K562 (cell line): Measurements from ENCODE around the gene RRM2. TPM values are rescaled to one million over a fixed set of nuclear protein-coding genes. Genes with fewer than 3 reads are reported as not detected.

Experiments used
- ATAC-seq: fragments of 200-7000 bp; cut with Tn5 transposase; 3 replicates; pipeline ENCODE4 v1.9.1; 2020; ENCODE audit warnings: moderate library complexity
- BruUV-seq: library from RNA; stranded (reverse); fragments of 400-500 nt; replicated peaks from 2 replicates; lab custom pipeline; 2021; lab: Mats Ljungman, UMichigan
- CTCF ChIA-PET: fragments of 300-600 bp; formaldehyde crosslinking; extraction: SDS; loops from one replicate; lab custom pipeline; 2021; ENCODE audit warnings: low intra/inter-chr PET ratio; lab: Yijun Ruan, JAX
- POLR2A ChIA-PET: fragments of 300-600, 350-650 bp; sonication (Branson Sonifier 250); formaldehyde crosslinking; extraction: SDS; loops from one replicate; lab custom pipeline; 2021; ENCODE audit warnings: antibody characterized with exemption, inconsistent platforms; lab: Yijun Ruan, JAX
- DNase-seq, 4 experiments: peaks; one replicate each; pipeline versions ENCODE4 v3.0.0 to v3.0.0-alpha.2; 2011 to 2018; ENCODE audit warnings: low spot score in 3 of 4, mixed read lengths in 3 of 4; ENCODE audit errors: extremely low read depth in 1 of 4
- FAIRE-seq: peaks from 2 replicates; lab custom pipeline; 2011; peaks lifted over from hg19 to GRCh38; lab: Jason Lieb, UNC
- H2AFZ ChIP-seq: 2 replicates; pipeline ENCODE4 v1.6.0; 2011; ENCODE audit warnings: low read depth, low read length, control low read depth, inconsistent platforms
- H3K27ac ChIP-seq: fragments of 200-600 bp; 3 replicates; pipeline ENCODE4 v1.8.0; 2011; ENCODE audit warnings: low read depth, mild to moderate bottlenecking, control low read depth, inconsistent platforms, low read length, moderate library complexity, mixed read lengths; ENCODE audit errors: extremely low read depth
- H3K27me3 ChIP-seq, 2 experiments: fragments of 300-600 bp in 1 of 2; 2 replicates in 1 of 2; 3 replicates in 1 of 2; pipeline versions ENCODE4 v1.6.0 to v1.8.0; 2011; ENCODE audit warnings: inconsistent platforms in 2 of 2, low read length in 2 of 2, mild to moderate bottlenecking in 1 of 2, mixed read lengths in 1 of 2, moderate library complexity in 1 of 2; ENCODE audit not compliant: control insufficient read depth in 2 of 2, insufficient read depth in 2 of 2
- H3K36me3 ChIP-seq: fragments of 300-600 bp; 3 replicates; pipeline ENCODE4 v1.8.0; 2011; ENCODE audit warnings: mild to moderate bottlenecking, low read length, inconsistent platforms; ENCODE audit not compliant: control insufficient read depth, insufficient read depth
- H3K4me1 ChIP-seq, 2 experiments: fragments of 200-600 bp in 1 of 2; replicated peaks in 1 of 2; 2 replicates in 1 of 2; 3 replicates in 1 of 2; pipeline versions ENCODE4 v1.5.1 to v1.8.0; 2011; ENCODE audit warnings: inconsistent platforms in 2 of 2, low read length in 2 of 2, mild to moderate bottlenecking in 1 of 2, mixed read lengths in 1 of 2, moderate library complexity in 1 of 2; ENCODE audit not compliant: control insufficient read depth in 2 of 2, insufficient read depth in 2 of 2
- H3K4me2 ChIP-seq: 2 replicates; pipeline ENCODE4 v1.6.1; 2011; ENCODE audit warnings: low read length, control low read depth, inconsistent platforms, mixed read lengths; ENCODE audit not compliant: insufficient read depth
- H3K4me3 ChIP-seq: fragments of 200-600 bp; sonication (generic), shearing (Covaris generic); 2 replicates; pipeline ENCODE4 v1.5.1; 2016; ENCODE audit warnings: control low read depth, inconsistent platforms
- H3K79me2 ChIP-seq: fragments of 200-600 bp; 3 replicates; pipeline ENCODE4 v1.8.0; 2011; ENCODE audit warnings: low read length, inconsistent platforms; ENCODE audit not compliant: control insufficient read depth, insufficient read depth
- H3K9ac ChIP-seq, 2 experiments: 2 replicates each; pipeline versions ENCODE4 v1.6.0 to v1.6.1; 2011; ENCODE audit warnings: low read depth in 2 of 2, low read length in 2 of 2, control low read depth in 1 of 2, inconsistent platforms in 1 of 2, mild to moderate bottlenecking in 1 of 2, mixed read lengths in 1 of 2; ENCODE audit not compliant: insufficient read depth in 1 of 2
- H3K9me1 ChIP-seq: one replicate; pipeline ENCODE4 v1.6.0; 2011; ENCODE audit warnings: inconsistent platforms, mild to moderate bottlenecking, low read length, moderate library complexity; ENCODE audit not compliant: control insufficient read depth, insufficient read depth
- H3K9me3 ChIP-seq: replicated peaks from 2 replicates; pipeline ENCODE4 v1.5.1; 2011; ENCODE audit warnings: low read depth, low read length, inconsistent platforms; ENCODE audit not compliant: control insufficient read depth, insufficient read depth
- H4K20me1 ChIP-seq: replicated peaks from 2 replicates; pipeline ENCODE4 v1.6.1; 2011; ENCODE audit warnings: low read length, inconsistent platforms, mixed read lengths; ENCODE audit not compliant: control insufficient read depth, insufficient read depth
- DIDO1 ChIP-seq: fragments of 450-650 bp; IDR thresholded peaks from 2 replicates; pipeline ENCODE4 v1.6.1; 2016; ENCODE audit warnings: low read depth, missing biosample characterization, missing genetic modification characterization
- GATAD2A ChIP-seq: fragments of 450-650 bp; IDR thresholded peaks from 2 replicates; pipeline ENCODE4 v1.6.1; 2017
- MCM5 ChIP-seq: fragments of 450-650 bp; IDR thresholded peaks from 2 replicates; pipeline ENCODE4 v1.6.1; 2016; ENCODE audit warnings: low read depth
- MED1 ChIP-seq: sonication (generic); formaldehyde crosslinking; IDR thresholded peaks from 2 replicates; pipeline ENCODE4 v1.8.1; 2023; ENCODE audit warnings: missing genetic modification reagents, borderline replicate concordance
- NCOA2 ChIP-seq, 2 experiments: fragments of 450-650 bp; IDR thresholded peaks; 2 replicates each; pipeline ENCODE4 v1.6.1; 2018; ENCODE audit warnings: mild to moderate bottlenecking in 2 of 2, moderate library complexity in 1 of 2; ENCODE audit not compliant: partially characterized antibody in 2 of 2
- RBM22 ChIP-seq: fragments of 200-400 bp; formaldehyde crosslinking; IDR thresholded peaks from 2 replicates; pipeline ENCODE4 v1.6.1; 2018; ENCODE audit warnings: low read length, low read depth; ENCODE audit not compliant: poor library complexity, severe bottlenecking
- RHOXF2B ChIP-seq: fragments of 250-450 bp; sonication (Bioruptor Pico); conservative IDR thresholded peaks from 2 replicates; pipeline ENCODE4 v1.5.1; 2021
- SAP30 ChIP-seq: fragments of 200-600 bp; sonication (generic); IDR thresholded peaks from 2 replicates; pipeline ENCODE4 v1.6.1; 2012; ENCODE audit warnings: borderline replicate concordance, low read depth, mild to moderate bottlenecking, moderate library complexity, low read length, control low read depth, inconsistent platforms; ENCODE audit not compliant: insufficient read depth, poor library complexity, severe bottlenecking
- SMARCA5 ChIP-seq: fragments of 450-650 bp; IDR thresholded peaks from 2 replicates; pipeline ENCODE4 v1.6.1; 2016
- SRSF3 ChIP-seq: fragments of 200-400 bp; formaldehyde crosslinking; IDR thresholded peaks from 2 replicates; pipeline ENCODE4 v1.6.1; 2016; ENCODE audit warnings: mild to moderate bottlenecking, low read length, moderate library complexity; ENCODE audit not compliant: insufficient read depth
- TCF3 ChIP-seq: sonication (generic); formaldehyde crosslinking; IDR thresholded peaks from 2 replicates; pipeline ENCODE4 v1.4.0; 2020; ENCODE audit warnings: mild to moderate bottlenecking, missing genetic modification reagents
- ZFP36 ChIP-seq: fragments of 150-350 bp; IDR thresholded peaks from 2 replicates; pipeline ENCODE4 v1.6.1; 2018; ENCODE audit warnings: low read length, low read depth; ENCODE audit not compliant: partially characterized antibody
- ZHX1 ChIP-seq: fragments of 150-350 bp; conservative IDR thresholded peaks from 2 replicates; pipeline ENCODE4 v1.6.1; 2014; ENCODE audit warnings: low read length
- ZNF174 ChIP-seq: fragments of 250-450 bp; sonication (Bioruptor Pico); IDR thresholded peaks from 2 replicates; pipeline ENCODE4 v1.4.0; 2020; ENCODE audit warnings: mild to moderate bottlenecking
- ZNF239 ChIP-seq: fragments of 250-450 bp; sonication (Bioruptor Pico); IDR thresholded peaks from 2 replicates; pipeline ENCODE4 v1.4.0; 2020; ENCODE audit warnings: mild to moderate bottlenecking
- WGBS: fragments of 100-300 bp; shearing (Covaris generic); methylation state at CpG from one replicate; pipeline ENCODE4 v1.1.6; 2016; ENCODE audit warnings: low coverage, mixed read lengths; ENCODE audit not compliant: insufficient coverage; ENCODE audit errors: missing lambda C conversion rate; 5-methylcytosine and 5-hydroxymethylcytosine counted together
- in situ Hi-C: fragments of 300-500 bp; cut with MboI; formaldehyde crosslinking; loops from 4 replicates; pipeline ENCODE4 v1.15.0; 2018; ENCODE audit warnings: inconsistent platforms, mixed read lengths
- intact Hi-C: fragments of 100-400 bp; cut with micrococcal nuclease; formaldehyde crosslinking; loops from 2 replicates; pipeline ENCODE4 v1.14.2; 2022
- polyA plus RNA-seq, 8 experiments: library from polyadenylated mRNA; depleted of rRNA in 4 of 8; stranded (reverse) in 5 of 8; unstranded in 3 of 8; fragments of >200 nt; fragmentation: Nextera tagmentation in 2 of 8; fragmentation: Illumina TruSeq in 1 of 8; extraction: Ambion mirVana in 2 of 8; extraction: Trizol in 1 of 8; gene quantifications; 2 replicates each; pipeline versions ENCODE4 v1.2.1 to v1.2.3, GENCODE V29; 2011 to 2014; ENCODE audit warnings: inconsistent platforms in 1 of 8, missing spikeins in 1 of 8
- total RNA-seq, 7 experiments: library from RNA; depleted of rRNA in 6 of 7; stranded (reverse); fragments of >200 nt in 6 of 7; fragmentation: Illumina TruSeq in 2 of 7; extraction: Trizol in 2 of 7; gene quantifications; 2 replicates each; pipeline versions ENCODE4 v1.2.1 to v1.2.3, GENCODE V29; 2011 to 2021; ENCODE audit warnings: low replicate concordance in 1 of 7

Gene RRM2
- total and polyA plus RNA-seq, 9 of the 15 experiments (the other 6 are each of a cell fraction or from before 2014, with no cell fraction given), result 50.1 to 244 (median 128) TPM

DNA sequence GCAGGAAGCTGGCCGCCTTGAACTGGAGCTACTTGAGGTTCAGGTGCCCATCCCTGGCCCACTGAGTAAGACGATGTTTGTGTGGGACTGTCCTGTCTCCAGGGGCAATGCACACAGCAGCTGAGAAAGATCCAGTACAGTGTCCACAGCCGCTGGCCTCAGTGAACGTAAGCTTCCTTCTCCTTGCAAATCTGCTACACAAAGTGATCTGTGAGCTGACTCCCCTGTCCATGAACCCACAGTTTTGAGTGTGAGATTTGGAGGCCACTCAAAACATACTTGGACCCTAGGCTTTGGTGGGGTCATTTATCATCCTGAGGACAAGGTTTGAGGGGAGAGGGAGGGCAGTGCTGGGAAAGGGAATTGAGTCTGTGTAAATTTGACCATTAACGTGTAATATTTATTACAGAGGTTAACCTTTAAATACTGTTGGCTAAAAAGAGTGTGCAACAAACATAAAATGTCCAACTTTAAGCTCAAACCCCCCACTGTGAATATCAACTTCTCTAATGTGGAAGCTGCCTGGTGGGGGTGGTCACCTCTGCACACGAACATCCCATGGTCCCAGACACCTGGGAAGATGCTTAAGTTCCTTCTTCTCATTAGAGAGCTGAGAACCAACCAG is 37.4 kb upstream of the RRM2 start (continued):
- TF ChIP-seq SAP30 (no peak), NCOA2 (IDR thresholded peaks at IDR 0.05; ENCODE audit: partially characterized antibody in 2 of 2) (no peak), RBM22 (no peak), DIDO1 (tag) (no peak), GATAD2A (no peak), RHOXF2B (CRISPR knock-in tag) (no peak), MCM5 (no peak), SMARCA5 (no peak), TCF3 (CRISPR knock-in tag) (no peak), MED1 (CRISPR knock-in tag) (no peak), ZNF239 (CRISPR knock-in tag) (no peak)

GRCh38 chr2:10085668-10086059 is 36.9 kb upstream of the RRM2 start:
- no peak overlapping the region for H3K4me2 ChIP-seq
- FAIRE-seq, result no peak

More at GRCh38 chr2:10085668-10086059, 36.9 kb upstream of the RRM2 start:
- intact Hi-C loops, result no loop called here
- H3K9me1 ChIP-seq, result no peaks in the 10 kb centered on the region
- no peaks in the 10 kb centered on the region for H3K9me3 ChIP-seq
- ChIA-PET CTCF (no interaction called here), POLR2A (interaction anchor here (0.7 to 1.3 kb wide), 5 partner anchors 9 to 147 kb away, joined by 3 to 4 read pairs (median 3); no protein-coding TSS in a partner anchor)
- no peak overlapping the region for H3K9ac ChIP-seq
- no peaks in the 10 kb centered on the region for H4K20me1 ChIP-seq
- no peak overlapping the region for H2AFZ ChIP-seq
- ATAC-seq, result no peak
- H3K79me2 ChIP-seq, result no peaks in the 10 kb centered on the region
- H3K27ac ChIP-seq, result no peak overlapping the region
- 35% methylated on average over 11 of the region's 11 CpGs for WGBS
- BruUV-seq, result no TSS peak
- no peak overlapping the region for H3K4me3 ChIP-seq
- H3K36me3 ChIP-seq, result no peaks in the 10 kb centered on the region
- peaks cover 0 to 2% of the 10 kb centered on the region in 2 experiments; a peak in 2 of 5 replicates for H3K4me1 ChIP-seq
- H3K27me3 ChIP-seq, result peaks cover 29 to 34% of the 10 kb centered on the region in 2 experiments
- no peak for DNase-seq
- TF ChIP-seq ZFP36, result no peak
- no peak for TF ChIP-seq ZNF174 (CRISPR knock-in tag)
- no peak for TF ChIP-seq SRSF3
- no peak for TF ChIP-seq ZHX1
- in situ Hi-C loops, result no loop called here
